Stimulated activated CD8-positive, alpha-beta memory T cell treated with anti-CD3 and anti-CD28 coated beads, Interleukin-12 subunit alpha, Interleukin-12 subunit beta, amount 100 ng/mL, for 4 hours (primary cell): ENCODE measurements around the gene UBE2E2.

Experiments used
- DNase-seq: peaks from one replicate; pipeline ENCODE4 v3.0.0-alpha.2; 2020; ENCODE audit warnings: low read depth

Gene UBE2E2

GRCh38 chr3:23276913-23277658 is 74.0 kb downstream of the UBE2E2 start:
- no peak for DNase-seq

GRCh38 chr3:23277688-23278087 is 74.6 kb downstream of the UBE2E2 start:
- DNase-seq = no peak

DNA sequence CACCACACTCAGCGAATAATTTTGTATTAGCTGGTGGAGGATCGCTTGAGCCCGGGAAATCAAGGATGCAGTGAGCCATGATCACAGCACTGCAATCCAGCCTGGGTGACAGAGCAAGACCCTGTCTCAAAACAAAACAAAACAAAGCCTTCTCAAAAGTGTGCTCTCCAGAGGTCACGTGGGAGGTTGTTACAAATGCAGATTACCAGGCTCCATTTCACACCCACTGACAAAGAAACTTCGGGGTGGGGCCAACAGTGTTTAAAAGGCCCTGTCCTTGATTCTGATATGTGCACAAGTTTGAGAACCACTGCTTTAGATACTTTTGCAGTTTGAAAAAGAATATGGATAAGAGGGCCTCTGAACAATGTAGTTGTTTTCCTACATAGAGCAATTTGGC is 80.5 kb downstream of the UBE2E2 start:
- DNase-seq = no peak

- no peak for DNase-seq
These were observed 85.2 kb downstream of the UBE2E2 start for GRCh38 chr3:23288286-23288685.

DNA sequence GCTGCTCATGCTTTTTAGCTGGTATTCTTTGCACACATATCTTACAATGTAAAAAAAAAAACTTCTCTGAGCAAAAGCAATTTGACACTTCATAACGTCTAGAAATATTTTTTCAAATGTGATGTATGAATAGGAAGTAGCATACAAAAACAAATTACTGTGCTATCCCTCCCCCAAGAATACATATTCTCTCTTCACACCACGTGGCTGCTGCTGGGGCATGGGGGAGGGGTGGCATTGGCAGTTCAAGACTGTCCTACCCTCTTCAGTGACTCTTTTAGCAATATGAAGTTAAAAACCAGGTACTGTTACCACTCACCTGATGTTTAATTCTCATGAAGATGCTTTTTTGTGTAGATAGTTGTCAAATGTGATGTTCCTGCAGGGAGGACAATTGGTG is 85.6 kb downstream of the UBE2E2 start:
- DNase-seq = no peak

- DNase-seq = no peak
These were observed 89.3 kb downstream of the UBE2E2 start for GRCh38 chr3:23292432-23292831.

DNA sequence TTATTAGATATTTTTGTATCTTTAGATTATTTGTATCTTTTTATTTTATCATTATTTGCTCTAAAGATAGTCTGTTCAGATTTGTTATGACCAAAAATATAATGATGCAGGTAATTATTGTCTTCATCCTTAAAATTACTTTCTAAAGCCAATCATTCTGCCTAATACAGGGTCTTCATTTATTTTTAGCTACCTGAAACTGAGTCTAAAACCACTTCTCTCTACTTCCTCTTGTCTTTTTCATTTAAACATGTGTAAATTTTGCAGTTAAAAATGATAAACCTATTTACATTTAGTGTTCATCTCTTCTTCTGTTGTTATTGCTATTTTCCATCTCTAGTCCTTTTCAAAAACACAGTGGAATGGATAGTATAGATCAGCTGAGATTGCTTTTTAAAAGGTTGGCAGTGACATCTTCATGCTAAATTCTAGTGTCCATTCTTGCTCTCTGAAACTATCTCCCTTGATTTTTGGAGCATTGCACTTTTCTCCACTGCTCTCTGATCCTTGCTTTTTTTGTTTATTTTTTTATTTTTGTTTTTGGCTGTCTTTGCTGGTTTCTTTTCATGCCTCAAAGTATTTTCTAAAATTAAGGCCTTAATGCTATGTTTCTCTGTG is 91.8 kb downstream of the UBE2E2 start:
- no peak for DNase-seq

DNA sequence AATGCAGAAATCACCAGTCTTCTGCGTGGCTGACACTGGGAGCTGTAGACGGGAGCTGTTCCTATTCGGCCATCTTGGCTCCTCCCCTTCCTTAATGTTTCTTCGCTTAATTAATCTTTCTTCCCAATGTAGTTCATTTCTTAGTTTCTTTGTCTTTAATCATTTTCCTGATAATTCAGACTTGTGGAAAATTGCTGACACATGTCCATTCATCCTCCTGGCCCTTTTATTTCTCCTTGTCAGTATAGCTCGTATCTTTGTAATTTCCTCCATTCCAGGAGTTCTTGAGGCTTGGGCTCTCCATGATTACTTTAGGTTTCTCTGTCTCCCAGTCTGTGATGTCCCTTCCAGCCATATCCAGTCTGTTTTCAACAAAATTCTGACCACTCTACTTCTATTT is 98.7 kb downstream of the UBE2E2 start:
- DNase-seq = no peak

- no peak for DNase-seq
These were observed 99.1 kb downstream of the UBE2E2 start for GRCh38 chr3:23302271-23302670.

- DNase-seq = no peak
These were observed 100.6 kb downstream of the UBE2E2 start for GRCh38 chr3:23303601-23304217.

DNA sequence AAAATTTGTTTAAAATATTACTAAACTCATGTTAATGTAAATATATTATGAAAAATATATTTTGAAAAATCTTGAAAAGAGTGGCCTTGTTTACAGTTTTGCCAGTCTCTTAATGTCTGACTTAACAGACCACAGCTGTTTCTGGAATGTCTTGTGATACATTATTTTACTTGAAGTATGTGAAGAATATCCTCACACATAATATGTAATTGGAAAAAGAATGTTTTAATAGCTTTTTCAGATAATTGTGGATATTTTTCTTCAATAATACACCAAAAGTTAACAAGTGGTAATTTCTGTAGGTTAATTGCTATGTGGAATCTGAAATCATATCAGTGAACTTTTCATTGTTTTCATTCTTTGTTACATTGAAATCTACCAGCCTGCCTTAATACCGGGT is 101.3 kb downstream of the UBE2E2 start:
- no peak for DNase-seq

DNA sequence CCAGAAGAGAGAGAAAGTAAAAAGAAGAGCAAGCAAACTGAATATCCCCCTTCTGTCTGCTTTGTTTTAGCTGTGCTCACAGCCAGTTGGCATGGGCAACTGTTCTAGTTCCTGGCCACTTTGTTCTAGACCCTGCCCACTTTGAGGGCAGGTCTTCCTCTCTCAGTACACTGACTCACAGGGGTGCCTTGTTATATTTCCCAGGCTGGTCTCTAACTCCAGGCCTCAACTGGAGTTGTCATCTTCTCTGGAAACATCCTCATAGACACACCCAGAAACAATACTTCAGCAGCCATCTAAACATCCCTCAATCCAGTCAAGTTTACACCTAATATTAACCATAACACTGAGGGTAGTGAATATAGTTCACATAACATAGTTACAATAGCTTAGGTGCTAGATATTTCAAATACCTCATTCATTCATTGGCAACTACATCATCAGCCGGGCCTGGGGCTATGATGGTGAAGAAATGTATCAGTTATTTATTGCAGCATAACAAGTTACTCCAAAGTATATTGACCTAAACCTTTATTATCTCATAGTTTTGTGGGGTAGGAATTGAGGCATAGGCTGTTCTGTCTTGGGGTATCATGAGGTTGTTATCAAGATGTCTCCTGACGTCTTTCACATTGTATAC is 106.0 kb downstream of the UBE2E2 start:
- no peak for DNase-seq

DNA sequence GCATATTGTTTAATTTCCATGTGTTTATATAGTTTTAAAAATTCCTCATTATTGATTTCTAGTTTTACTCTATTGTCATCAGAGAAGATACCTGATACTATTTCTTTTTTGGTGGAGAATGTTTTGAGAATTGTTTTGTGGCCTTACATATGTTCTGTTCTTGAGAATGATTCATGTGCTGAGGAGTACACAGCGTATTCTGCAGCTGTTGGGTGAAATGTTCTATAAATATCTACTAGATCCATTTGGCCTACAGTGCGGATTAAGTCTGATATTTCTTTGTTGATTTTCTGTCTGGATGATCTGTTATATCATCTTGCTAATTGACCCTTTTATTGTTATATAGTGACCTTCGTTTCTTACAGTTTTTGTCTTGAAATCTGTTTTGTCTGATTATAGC is 109.7 kb downstream of the UBE2E2 start:
- DNase-seq = no peak

- DNase-seq = no peak
These were observed 112.0 kb downstream of the UBE2E2 start for GRCh38 chr3:23314981-23315762.

GRCh38 chr3:23316924-23317323 is 113.8 kb downstream of the UBE2E2 start:
- DNase-seq = no peak

DNA sequence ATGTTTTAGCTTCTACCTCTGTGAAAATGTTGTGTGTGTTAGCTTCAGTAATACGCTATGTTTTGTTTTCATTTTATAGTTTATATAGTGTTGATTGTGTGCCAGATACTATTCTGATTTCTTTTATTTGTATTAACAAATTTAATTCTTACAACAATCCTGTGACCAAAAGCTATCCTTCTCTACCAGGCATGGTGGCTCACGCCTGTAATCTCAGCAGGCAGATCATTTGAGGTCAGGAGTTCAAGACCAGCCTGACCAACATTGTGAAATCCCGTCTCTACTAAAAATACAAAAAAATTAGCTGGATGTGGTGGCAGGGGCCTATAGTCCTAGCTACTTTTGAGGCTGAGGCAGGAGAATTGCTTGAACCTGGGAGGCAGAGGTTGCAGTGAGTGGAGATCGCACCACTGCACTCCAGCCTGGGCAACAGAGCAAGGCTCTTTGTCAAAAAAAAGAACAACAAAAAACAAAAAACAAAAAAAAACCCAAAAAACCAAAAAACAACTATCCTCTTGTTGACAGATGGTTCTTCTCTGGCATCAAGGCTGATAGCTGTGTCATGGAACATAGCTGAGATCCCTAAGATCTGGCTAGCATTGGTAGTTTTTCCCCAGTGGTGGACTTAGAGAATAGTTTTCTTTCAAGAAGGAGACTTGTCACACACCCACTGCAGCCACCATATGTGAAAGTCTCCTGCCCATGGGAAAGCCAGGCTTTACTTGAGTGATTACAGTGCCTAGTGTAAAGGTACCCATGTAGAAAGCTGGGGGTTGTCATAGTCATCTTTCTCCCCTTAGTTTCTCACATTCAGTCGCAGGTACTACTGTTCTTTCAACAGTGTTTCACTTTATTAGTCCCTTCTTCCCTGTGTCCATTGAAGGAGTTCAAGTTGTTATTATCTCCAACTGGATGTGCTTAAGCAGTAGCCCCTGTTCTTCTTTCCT is 116.5 kb downstream of the UBE2E2 start:
- no peak for DNase-seq

DNA sequence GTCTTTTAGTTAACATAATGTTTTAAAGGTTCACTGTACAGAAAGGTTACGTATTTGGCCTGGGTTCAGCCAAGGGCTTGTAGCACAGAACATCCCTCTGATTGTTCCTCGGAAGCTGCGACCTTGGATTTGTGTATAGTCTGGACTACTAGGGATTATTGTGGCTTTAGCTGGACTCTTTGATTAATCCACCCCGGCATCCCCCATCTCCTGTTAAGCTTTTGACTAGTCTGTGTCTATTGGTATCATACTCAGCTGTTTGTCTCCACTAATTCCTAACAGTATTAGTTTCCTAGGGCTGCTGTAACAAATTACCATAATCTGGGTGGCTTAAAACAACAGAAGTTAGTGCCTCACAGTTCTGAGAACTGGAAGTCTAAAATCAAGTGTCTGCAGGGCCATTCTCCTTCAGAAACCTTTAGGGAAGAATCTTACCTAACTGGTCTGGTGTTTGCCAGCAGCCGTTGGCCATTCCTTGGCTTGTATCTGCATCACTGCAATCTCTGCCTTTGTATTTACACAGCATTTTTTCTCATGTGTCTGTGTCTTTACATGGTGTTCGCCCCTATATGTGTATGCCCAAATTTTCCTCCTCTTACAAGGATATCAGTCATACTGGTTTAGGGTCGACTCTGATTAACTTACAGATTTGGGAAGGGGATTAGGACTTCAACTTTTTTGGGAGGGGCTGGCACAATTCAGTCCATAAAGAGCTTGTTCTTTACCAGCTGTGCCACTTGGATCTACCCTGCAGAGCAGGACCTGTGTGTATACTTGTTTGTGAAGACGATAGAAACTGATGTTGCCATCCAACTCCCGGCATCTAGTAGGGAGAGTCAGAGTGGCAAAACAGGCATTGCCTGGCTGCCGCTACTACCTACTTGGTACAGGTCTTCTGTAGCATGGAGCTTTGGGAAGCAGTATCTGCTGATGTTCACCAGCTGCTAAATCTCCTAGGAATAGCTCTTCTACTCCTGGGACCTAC is 117.8 kb downstream of the UBE2E2 start:
- DNase-seq = no peak

GRCh38 chr3:23324745-23325144 is 121.6 kb downstream of the UBE2E2 start:
- DNase-seq = no peak

GRCh38 chr3:23325466-23326065 is 122.4 kb downstream of the UBE2E2 start:
- no peak for DNase-seq
